Mucosa of gallbladder (tissue), 1 donor: ENCODE results near the gene SPATA12. TPM values are rescaled to one million over a fixed set of nuclear protein-coding genes. Genes with fewer than 3 reads are reported as not detected.

Experiments
- DNase-seq: peaks from one replicate; pipeline ENCODE4 v3.0.0-alpha.2; 2020; ENCODE audit warnings: low spot score
- total RNA-seq: library from RNA; stranded (reverse); gene quantifications from one replicate; pipeline ENCODE4 v1.2.1, GENCODE V29; 2021
- donor health status: DM: no; HTN: no; CAD: no.

Gene SPATA12
- total RNA-seq, 1 donor from 2014 or later: 0.43 TPM

- DNase-seq: no peak
Observed at GRCh38 chr3:57116501-57116900, 56.0 kb downstream of the SPATA12 start.

GRCh38 chr3:57118254-57118653, 57.8 kb downstream of the SPATA12 start:
- DNase-seq: no peak

- DNase-seq: no peak
Observed at GRCh38 chr3:57120040-57120439, 59.6 kb downstream of the SPATA12 start.

- DNase-seq: no peak
Observed at GRCh38 chr3:57120451-57121174, 60.1 kb downstream of the SPATA12 start.

Other genes starting within 250 kb of the SPATA12 start
- gene IL17RD, start 104.7 kb downstream of the SPATA12 start, total RNA-seq: 11.7 TPM
- 0.52 TPM for gene HESX1, start 139.3 kb downstream of the SPATA12 start, total RNA-seq
- gene APPL1, start 167.1 kb downstream of the SPATA12 start, total RNA-seq: 39.9 TPM
- gene ASB14, start 232.0 kb downstream of the SPATA12 start, total RNA-seq: not detected